Measurements from ENCODE around the gene SLC26A11.

DNA sequence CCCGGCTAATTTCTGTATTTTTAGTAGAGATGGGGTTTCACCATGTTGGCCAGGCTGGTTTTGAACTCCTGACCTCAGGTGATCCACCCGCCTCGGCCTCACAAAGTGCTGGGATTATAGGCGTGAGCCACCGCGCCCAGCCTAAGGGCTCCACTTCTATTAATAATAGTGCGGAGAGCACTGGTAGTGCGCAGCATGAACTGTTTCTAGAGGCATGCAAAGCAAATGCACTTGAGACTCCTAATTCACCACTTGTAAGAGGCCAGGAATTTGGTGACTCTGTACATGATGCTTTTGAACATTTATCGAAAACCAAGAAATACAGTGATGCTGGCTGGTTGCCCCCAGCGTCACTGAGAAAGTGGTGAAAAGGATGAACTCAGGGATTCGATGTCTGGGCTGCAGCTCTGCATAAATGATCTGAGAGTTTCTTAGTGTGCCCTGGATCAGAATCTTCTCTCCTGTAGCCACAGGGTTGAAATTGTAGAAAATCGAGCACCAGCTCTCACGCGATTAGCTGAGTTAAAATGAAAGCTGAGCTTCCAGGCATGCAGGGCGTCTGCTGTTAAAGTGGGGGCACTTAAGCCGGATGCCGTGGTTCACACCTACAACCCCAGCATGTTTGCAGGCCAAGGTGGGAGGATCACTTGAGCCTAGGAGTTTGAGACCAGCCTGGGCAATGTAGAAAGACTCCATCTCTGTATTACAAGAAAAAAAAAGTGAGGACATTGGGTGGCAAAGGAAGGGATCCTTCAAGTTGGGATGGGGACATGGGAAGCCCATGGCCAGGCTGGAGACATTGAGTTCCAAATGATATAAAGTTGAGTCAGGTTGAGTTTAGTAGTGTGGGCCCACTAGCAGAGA, 45.2 kb downstream of the SLC26A11 start:
- TF ChIP-seq, protein P1, sequence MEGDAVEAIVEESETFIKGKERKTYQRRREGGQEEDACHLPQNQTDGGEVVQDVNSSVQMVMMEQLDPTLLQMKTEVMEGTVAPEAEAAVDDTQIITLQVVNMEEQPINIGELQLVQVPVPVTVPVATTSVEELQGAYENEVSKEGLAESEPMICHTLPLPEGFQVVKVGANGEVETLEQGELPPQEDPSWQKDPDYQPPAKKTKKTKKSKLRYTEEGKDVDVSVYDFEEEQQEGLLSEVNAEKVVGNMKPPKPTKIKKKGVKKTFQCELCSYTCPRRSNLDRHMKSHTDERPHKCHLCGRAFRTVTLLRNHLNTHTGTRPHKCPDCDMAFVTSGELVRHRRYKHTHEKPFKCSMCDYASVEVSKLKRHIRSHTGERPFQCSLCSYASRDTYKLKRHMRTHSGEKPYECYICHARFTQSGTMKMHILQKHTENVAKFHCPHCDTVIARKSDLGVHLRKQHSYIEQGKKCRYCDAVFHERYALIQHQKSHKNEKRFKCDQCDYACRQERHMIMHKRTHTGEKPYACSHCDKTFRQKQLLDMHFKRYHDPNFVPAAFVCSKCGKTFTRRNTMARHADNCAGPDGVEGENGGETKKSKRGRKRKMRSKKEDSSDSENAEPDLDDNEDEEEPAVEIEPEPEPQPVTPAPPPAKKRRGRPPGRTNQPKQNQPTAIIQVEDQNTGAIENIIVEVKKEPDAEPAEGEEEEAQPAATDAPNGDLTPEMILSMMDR (IDR thresholded peaks at IDR 0.05) = no peak
- TF ChIP-seq POLR2A (IDR thresholded peaks at IDR 0.05) = no peak

Measured in thyroid gland (tissue), 4 donors.